T-helper 9 cell (primary cell): ENCODE results near the gene PLAGL1.

Experiments
- DNase-seq: peaks from one replicate; pipeline ENCODE4 v3.0.0-alpha.2; 2020

Gene PLAGL1

DNA sequence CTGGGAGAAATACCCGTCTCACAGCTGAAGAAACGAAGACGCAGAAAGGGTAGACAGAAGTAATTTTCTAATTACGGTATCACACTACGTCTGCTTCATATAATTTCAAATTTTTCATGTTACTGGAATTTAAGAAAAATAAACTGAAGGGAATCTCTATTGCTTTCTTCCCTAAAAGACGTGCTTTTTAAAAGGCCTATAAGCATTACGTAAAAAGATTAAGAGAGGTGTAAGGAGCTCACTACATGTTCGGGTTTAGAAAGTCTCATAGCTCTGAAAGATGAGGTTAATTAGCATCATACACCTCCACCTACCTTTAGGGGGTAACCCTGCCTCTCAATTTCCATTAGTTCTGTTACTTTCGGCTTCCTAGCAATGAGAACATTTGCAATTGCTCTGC is 787 bp upstream of the PLAGL1 start:
- DNase-seq = no peak

DNA sequence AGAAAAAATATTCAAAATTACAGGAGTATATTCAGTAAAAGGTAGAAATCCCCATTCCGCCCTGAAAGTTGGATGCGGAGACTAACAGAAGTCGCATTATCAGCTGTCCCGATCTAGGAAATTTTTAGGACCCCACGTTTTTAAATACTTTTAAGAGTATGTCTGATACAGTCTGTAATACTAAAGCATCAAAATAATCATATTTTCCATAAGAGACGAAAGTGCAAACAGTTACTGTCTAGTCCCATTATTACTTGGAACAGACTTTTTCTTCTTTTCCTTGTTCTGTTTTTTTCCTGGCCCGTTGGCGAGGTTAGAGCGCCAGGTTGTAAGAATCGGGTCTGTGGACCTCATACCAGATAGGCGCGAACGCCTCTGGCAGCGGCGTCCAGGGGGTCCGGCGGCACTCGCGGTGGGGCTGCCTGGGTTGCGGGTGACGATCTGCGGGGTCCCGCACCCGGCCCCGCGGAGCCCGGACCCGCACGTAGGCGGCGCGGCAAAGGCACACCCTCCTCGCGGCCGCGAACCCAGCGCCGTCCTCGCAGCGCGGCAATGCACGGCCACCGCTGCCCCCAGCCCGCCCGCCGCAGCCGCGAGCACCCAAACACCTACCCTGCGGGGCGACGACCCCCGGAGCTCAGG is 460 bp downstream of the PLAGL1 start:
- DNase-seq = no peak

DNA sequence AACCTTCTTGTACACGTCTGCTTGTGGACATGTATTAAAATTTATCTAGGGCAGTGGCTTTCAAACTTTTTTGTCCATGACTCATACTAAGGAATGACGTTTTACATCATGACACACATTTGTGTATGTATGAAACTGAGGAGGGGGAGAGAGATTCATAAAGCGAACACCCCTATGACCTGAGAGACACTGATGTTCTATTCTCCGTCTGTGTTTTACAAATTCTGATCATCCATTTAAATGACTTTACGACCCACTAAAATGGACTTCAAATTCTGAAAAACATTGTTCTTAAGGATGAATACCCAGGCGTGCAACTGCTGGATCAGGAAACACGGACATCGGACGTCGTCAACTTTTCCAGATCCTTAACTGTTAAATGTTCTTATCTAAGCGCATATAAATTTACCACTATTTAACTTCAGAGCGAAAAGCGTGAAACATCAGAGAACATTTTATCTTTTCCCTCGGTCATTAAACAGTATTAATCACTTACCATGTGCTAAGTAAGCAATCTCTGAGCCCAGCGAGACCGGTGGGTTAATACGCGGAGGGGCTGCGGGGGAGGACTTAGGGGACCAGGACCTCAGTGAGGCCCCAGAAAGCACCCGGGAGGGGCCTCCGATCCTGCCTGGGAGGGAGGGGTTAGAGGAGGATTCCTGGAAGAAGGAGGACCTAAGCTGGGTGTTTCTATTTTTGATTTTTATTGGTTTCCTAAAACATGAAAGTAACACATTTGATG is 1.2 kb downstream of the PLAGL1 start:
- DNase-seq = no peak

DNA sequence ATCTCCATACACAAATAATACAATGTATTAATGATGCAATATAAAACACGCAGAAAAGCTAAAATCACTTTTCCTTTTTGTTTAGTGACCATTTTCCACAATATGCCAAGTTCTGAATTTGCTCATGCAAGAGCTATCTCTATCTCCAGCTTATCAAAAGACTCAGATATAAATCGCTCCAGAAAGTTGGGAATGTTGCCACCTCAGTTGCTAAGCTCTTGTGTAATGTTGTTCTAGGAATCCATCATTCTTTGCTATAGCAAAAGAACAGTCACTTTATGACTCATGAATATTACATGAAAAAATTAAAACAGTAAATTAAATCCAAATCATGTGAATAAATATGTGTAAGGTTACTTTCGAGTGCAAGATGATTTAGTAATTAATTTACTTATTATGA is 8.7 kb downstream of the PLAGL1 start:
- no peak for DNase-seq

DNA sequence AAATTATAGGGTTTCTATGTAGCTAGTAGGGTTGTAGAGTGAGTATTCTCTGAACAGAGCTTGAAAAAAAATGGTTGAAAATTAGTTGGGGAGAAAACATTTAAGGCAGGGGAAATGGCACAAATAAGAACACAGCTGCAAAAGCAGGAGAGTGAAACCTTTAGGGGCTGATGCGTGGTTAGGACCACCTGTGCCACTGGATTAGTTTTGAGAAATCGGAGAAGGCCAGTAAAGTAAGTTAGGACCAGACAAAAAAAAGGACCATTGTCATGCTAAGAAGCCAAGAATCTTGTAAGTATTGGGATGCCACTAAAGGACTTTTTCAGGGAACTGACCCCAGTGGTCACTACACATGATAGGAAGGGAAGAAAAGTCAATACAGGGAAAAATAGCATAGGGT is 9.4 kb downstream of the PLAGL1 start:
- no peak for DNase-seq

DNA sequence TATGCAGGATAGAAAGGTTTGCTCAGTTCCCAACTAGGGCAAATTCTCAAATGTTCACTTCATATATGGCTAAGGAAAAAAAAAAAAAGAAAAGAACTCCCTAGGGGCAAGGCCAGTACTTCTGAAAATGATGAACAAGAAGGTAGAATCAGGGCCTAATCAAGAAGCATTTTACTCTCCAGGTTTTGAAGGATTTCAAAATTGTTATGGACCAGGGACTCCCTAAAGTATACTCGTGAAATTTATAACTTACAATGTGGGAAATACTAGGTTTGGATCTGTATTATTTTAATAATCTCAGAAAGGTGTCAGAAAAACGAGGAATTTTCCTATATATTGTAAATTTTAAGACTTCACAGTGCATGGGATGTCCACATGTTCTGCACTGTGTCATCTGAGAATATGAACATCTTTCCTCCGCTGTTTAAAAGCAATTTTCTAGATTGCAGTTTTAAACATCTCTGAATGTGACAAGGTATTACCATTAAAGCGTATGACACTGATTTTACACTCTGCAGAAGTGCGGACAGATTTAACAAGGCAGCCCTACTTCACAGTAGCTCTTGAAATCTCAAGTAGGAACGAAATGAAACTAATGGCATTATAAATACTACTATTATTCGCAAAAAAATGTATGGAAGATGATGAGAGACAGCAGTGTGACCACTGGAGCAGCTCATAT is 14.0 kb downstream of the PLAGL1 start:
- DNase-seq = no peak

DNA sequence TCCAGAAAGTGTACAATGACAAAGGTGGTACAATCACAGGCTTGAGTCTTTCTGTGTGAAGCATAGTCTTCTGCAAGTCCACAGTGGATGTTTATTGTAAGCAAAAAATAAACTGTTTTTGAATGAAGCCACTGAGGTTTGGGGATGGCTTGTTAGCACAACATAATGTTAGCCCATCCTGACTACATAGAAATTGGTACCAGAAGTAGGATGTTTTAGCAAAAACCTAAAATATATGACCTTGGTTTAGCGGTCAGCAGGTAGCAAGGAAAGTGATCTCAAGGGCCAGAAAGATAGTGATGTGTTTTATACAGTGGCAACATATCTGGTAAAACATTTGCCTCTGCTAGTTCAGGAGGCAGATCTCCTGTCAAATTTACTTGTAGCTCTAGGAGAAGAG is 15.8 kb downstream of the PLAGL1 start:
- DNase-seq = no peak

DNA sequence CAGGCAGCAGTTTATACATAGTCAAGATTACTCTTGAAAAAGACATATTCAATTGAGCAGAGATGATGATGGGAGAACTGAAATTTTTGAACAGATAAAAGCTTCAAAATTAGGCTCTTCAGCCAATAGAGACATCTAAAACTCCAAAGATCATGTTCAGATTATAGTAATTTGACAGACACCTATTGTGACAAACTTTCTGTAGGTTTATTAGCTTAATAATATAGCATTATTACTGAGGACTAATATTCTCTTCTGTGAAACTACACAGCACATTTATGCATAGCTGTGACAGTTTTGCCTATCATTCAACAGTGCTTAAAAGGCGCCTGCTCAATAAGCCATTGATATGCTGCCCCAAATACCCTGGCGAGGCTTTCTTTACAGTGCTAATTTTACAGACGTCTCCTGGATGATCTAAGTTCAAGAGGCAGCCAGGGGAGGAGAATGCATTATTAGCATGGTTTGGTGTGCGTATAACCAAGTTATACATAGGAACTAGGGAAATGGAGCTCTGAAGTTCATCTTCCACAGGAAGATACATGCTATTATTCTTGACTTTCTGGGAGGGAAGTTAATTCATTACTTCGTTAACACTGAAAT is 21.5 kb downstream of the PLAGL1 start:
- DNase-seq = no peak

DNA sequence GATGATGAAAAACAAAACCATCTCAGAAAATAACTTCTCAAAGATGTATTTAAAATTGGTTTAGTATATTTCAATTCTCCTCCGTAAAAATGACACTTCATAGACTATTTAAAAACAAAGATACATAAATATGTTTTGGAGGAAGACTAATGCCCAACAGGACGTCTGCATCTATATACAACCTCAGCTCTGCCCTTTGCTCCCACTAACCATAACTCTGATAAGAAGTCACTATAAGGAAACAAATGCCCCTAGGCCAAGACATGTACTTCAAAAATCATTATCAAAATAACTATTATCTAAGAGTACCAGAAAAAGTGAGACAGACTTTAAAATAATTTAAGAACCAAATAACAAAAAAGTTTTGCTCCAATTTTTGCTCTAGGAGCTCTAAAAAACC is 23.4 kb downstream of the PLAGL1 start:
- DNase-seq = no peak

DNA sequence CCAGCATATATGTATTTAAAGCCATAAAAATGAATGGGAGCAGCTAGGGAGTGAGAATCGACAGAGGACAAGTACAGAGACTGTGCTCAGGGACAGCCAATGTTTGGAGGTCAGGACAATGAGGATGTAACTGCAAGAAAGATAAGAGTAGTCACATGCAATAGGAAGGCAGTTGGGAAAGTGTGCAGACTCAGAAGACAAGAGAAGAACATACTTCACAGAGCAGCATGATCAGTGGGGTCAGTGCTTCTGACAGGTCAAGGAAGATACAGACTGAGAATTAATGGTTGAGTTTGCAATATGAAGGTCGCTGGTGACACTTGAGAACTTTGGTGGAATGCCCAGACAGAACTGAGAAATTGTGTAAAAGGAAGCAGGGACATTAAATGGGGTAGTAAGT is 25.1 kb downstream of the PLAGL1 start:
- no peak for DNase-seq

DNA sequence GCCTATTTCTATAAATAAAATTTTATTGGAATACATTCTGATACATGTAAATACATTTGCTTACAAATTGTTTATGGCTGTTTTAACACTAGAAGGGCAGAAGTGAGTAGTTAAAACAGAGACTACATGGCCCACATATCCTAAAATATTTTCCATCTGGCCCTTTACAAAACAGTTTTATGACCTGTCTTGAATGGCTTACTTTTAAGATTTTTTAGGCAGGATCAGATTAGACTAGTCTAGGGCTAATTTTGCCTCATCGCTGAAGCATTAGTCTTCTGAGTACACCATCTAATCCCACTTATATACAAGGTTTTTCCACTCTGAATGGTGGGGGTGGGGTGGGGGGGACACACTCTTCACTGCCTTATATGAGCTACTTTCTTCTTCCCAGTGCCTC is 27.1 kb downstream of the PLAGL1 start:
- DNase-seq = no peak

DNA sequence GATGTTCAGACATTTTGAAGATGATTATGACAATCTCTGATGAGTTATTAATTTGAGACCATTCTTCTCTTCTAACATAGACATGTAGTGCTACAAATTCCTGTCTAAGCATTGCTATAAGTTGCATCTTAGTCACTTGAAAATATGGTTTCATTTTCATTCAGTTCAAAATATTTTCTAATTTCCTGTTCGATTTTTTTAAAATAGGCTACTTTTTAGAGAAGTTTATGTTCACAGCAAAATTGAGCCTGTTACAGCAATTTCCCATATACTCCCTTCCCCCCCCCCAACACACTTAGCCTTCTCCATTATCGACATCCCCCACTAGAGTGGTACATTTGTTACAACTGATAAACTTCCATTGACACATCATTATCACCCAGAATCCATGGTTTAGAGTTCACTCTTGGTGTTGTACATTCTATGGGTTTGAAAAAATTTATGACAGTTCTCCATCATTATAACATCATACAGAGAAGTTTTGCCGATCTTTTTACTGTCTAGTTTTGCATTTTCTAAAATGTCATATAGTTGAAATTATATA is 31.2 kb downstream of the PLAGL1 start:
- no peak for DNase-seq

DNA sequence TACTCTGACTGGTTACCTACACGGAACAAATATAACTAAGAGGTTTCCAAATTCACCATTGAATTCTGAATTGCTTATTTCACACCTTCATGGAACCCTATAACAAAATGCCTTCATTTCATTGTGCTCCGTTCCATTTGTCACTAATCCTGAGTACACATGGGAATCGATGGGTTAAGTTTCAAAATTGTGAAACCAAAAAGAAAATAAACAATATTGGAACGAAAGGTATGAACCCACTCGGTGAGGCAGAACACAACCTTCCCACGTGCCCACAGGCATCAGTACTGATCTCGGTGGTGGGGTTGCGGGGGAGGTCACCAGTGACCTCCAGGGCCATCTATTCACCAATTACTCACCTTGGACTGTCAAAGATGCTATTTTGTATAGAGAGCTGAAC is 34.0 kb downstream of the PLAGL1 start:
- no peak for DNase-seq

DNA sequence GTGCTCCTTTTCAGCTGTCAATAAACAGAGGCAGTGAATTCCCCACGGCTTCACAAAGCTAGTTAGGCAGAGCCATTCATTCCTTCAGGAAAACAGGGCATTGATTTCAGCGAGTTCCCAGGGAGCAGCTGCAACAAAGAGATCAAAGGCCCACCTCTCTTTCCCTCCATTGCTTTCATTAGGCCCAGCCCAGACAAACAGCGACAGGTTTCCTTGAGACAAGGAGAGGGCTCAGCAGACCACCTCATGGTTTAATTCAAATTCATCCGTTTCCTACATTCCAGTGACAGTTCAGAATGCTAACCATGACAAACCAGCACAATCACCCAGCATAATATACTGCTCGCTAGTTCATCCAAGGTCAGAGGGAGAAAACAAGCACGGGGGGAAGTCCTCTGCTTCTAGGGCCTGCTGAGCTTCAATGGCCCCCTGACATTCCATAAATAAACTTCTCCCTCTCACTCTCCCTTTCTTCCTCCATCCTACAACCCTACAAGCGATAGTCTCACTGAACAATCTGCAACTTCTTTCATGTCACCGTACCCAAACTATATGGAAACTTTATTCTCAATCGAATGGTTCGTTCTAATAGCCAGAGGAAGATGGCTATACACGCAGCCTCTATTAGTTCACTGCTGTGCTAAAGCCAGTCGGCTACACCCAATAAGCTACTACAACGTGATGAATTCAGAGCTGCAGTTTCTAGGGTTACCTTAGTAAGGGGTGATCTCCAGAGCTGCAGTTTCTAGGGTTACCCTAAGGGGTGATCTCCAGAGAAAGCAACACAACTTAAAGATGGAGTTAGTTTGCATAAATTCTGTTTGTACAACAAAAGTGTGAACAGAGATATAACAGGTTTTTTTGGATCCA is 34.7 kb downstream of the PLAGL1 start:
- no peak for DNase-seq

DNA sequence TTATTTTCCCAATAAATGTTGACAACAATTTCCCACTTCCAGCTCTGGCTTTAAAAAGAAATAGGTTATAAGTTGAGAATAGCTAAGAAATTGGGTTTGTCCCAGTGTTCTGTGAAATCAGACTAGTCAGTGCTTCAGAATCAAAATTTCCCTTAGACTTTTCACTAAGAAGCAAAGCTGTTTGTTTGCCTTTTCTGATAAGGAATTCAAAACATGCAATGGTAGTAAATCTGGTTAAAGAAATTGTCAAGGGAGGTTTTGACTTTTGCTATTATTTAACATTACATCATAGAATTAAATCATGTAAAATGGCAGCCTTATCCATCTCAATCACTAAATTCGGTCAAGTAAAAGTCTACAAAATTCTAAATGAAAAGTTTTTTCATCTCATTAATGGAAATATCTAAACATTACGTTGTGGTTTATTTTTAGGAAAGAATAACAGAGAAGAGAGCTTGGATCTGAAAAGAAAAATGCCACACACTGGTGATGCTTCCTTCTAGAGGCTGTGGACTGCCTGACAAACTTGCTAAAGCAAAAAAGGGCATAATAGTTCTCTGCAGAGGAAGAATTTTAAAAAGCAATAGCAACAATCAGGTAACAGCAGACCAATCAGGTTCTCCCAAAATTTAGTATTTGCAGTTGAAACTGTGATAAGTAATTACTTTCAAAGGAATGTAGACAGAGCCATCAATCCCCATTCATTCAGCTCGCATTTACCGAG is 36.4 kb downstream of the PLAGL1 start:
- no peak for DNase-seq

DNA sequence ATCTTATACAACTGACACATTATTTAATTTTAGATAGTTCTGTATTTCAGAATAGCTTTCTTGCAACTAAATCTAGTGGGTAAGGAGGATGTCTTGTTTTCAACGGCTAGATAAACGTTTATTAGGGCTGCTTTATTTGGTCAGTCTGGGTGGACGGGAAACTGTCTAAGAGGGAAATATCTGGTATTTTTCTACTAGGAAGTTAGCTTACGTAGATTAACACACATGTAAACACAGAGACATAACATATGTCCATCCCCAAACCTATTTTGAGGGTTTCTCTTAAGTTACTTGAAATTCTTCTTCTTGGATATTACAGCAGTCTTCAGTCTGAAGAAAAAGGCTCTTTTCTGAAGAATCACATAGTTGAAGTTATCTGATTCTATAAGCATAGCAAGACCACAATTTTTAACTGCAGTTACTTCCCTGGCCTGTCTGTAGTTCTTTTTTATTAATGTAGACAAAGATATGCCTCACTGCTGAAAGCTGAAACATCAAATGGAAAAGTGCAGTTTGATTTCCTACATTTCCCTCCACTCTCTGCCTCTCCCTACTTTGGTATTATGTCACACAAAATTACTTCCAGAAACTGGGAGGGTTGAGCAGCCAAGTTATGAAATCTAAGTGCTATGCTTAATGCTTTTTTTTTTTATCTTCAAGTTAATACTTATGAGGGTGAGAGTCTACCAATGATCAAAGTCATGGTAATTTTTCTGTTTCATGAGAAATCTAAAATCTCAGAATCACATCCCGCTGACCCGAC is 37.4 kb downstream of the PLAGL1 start:
- DNase-seq = no peak

DNA sequence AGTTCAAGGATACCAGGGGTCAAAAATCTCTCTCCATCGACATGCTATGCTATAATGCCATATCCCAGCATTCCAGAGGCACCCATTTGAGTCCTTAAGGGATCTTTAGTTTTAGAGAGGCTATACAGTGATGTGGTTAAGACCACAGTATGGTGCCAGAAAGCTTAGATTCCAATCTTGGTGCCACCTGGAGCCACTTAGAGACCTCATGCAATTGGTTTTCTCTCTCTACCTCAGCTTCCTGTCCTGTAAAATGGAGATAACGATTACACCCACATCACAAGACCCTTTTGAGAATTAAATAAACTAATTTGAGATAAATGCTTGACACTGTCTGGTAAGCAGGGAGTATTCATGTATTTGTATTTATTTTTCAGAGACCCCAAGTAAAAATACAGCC is 39.0 kb downstream of the PLAGL1 start:
- DNase-seq = no peak

DNA sequence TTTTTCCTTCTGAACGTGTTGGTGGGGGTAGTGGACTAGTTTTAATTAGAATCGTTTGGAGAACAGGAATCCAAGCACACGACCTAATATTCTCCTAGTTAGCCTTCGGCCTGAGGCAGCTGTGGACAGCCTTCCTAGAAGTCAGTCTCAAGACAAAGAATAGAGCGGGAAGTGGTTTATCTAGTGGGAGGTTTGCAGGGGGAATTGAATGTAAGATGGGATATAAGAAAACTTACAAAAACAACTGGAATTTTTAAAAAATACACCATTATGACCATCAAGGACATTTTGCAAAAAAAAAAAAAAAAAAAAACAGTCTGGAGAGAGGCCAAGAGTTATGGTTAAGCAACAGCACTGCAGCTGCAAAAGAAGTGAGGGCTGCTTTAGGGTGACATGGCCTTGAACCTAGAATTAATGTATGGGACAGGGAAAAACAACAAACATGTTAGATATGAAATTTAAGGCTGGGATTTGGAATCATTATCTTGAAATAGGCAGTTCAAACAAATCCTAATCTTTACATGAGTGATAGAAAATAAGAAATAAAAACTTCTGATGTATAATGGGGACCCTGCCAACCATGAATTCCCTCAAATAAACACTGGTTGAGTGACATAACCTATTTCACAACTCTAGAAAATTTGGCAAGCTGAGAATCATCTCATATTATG is 40.2 kb downstream of the PLAGL1 start:
- DNase-seq = no peak

DNA sequence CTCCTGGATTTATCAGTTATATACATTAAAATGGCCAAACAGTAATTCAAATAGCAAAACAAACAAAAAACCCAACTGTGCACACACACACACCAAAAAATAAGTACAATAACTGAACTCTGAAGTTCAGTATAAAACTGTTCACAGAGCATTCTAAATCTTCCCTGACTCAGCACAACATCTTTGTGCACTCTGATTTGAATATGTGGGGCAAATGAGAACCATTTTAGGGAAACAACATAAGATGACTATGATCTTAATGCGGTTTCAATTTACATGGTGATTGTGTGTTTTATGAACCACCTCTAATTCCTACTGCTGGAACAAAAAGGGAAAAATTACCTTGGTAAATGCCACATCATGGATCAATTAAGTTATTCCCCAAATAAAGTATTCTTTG is 41.7 kb downstream of the PLAGL1 start:
- DNase-seq = no peak

DNA sequence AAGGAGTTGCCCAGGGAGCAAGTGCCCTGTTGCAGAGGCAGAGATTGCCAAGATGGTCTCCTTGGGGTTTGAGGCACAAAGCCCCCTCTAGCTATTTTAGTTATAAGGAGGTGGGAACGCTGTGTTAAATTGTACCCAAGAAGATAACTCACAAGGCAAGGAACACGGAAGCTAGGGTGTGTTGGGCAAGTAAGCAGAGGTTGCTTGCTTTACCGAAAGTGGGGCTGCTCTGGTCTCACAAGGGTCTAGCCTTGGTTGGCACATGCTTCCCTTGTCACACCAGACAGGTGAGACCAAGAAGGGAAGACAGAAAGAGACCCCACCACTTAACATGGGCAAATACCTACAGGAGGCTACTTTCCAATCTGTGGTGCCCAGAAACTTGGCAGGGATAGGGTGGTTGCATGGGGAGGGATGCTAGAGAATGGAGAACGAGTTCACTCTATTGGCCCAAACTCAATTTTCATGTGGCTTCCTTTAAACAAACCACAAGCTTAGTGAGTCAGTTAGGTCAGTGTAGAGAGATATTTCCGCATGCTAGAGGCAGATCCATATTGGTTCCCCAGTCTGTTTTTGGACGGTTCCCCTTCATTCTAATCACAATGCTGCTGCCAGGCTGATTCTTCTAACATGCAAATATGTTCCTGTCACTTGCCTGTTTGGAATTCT is 42.4 kb downstream of the PLAGL1 start:
- no peak for DNase-seq
